ENCODE measurements around the gene SNX30.

The SNX30 gene

GRCh38 chr9:112917987-112918362, 167.4 kb downstream of the SNX30 start:
- Histone ChIP-seq H3F3A (ENCODE audit: insufficient read depth, low read length) (no peaks in the 10 kb centered on the region), H3K79me2 (ENCODE audit: insufficient read depth, low read length) (no peaks in the 10 kb centered on the region), H2AFZ (ENCODE audit: low read length) (no peak overlapping the region), H3K9me2 (ENCODE audit: low read depth, low read length) (no peaks in the 10 kb centered on the region), H3K9me3 (ENCODE audit: low read length) (no peaks in the 10 kb centered on the region), H3K27ac (ENCODE audit: low read depth, low read length, poor library complexity, severe bottlenecking) (no peak overlapping the region), H4K20me1 (ENCODE audit: insufficient read depth, low read length) (no peaks in the 10 kb centered on the region), H3K4me3 (ENCODE audit: low read depth, low read length, poor library complexity, severe bottlenecking) (no peak overlapping the region), H3K36me3 (ENCODE audit: insufficient read depth, low read length) (no peaks in the 10 kb centered on the region), H3K27me3 (ENCODE audit: insufficient read depth, low read length) (no peaks in the 10 kb centered on the region), H3K9ac (ENCODE audit: low read length) (no peak overlapping the region), H3K4me1 (ENCODE audit: insufficient read depth, low read length, severe bottlenecking) (no peaks in the 10 kb centered on the region), H3K4me2 (ENCODE audit: low read length) (no peak overlapping the region)
- TF ChIP-seq EZH2 (IDR thresholded peaks at IDR 0.05; ENCODE audit: borderline replicate concordance, low read length) = no peak
- no peak for TF ChIP-seq CTCF (IDR thresholded peaks at IDR 0.05; ENCODE audit: low read length)

DNA sequence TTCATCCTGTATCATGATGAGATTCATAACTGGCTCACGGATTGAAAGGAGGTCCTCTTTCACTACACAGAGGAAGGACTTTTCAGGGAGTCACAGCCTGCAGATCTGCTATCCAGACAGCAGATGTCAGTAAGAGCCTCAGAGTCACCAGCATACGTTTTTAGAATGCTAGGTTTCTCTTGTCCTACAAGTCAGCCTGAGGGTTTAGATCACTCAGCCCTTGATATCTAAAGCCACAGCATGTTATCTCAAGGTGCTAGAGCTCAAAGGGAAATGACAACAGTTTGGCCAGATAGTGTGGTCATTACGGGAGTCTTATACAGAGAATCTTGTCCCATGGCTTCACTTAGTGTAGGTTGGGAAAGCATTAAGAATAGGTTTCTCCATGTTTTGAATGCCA, 171.0 kb downstream of the SNX30 start:
- Histone ChIP-seq H2AFZ (ENCODE audit: low read length) (no peak overlapping the region), H3K27ac (ENCODE audit: low read depth, low read length, poor library complexity, severe bottlenecking) (no peak overlapping the region), H4K20me1 (ENCODE audit: insufficient read depth, low read length) (no peaks in the 10 kb centered on the region), H3K9me3 (ENCODE audit: low read length) (no peaks in the 10 kb centered on the region), H3K4me2 (ENCODE audit: low read length) (no peak overlapping the region), H3K9ac (ENCODE audit: low read length) (no peak overlapping the region), H3K9me2 (ENCODE audit: low read depth, low read length) (no peaks in the 10 kb centered on the region), H3K79me2 (ENCODE audit: insufficient read depth, low read length) (no peaks in the 10 kb centered on the region), H3K4me1 (ENCODE audit: insufficient read depth, low read length, severe bottlenecking) (no peaks in the 10 kb centered on the region), H3K36me3 (ENCODE audit: insufficient read depth, low read length) (no peaks in the 10 kb centered on the region), H3K27me3 (ENCODE audit: insufficient read depth, low read length) (no peaks in the 10 kb centered on the region), H3F3A (ENCODE audit: insufficient read depth, low read length) (no peaks in the 10 kb centered on the region), H3K4me3 (ENCODE audit: low read depth, low read length, poor library complexity, severe bottlenecking) (no peak overlapping the region)
- TF ChIP-seq CTCF (IDR thresholded peaks at IDR 0.05; ENCODE audit: low read length) (peak; percentile 65; the same call in 1 of the 2 replicates), EZH2 (IDR thresholded peaks at IDR 0.05; ENCODE audit: borderline replicate concordance, low read length) (no peak)
